Right lobe of liver (tissue), 4 donors: ENCODE data around the gene VPREB3.

Experiments
- CTCF ChIP-seq, 4 donors: fragments of 200-600 bp in 3 of 4; fragments of 450-650 bp in 1 of 4; IDR thresholded peaks; one replicate each; pipeline versions ENCODE4 v1.5.1 to v1.8.0; 2016 to 2022; ENCODE audit warnings: antibody characterized with exemption in 4 of 4, mild to moderate bottlenecking in 2 of 4
- POLR2A ChIP-seq: fragments of 450-650 bp; IDR thresholded peaks from one replicate; pipeline ENCODE4 v1.6.1; 2017; ENCODE audit warnings: antibody characterized with exemption, mild to moderate bottlenecking
- donor health status: DM: no; HTN: no; CAD: no.
- donor health status: DM: no; HTN: no; CAD: no.
- donor health status: DM: no; HTN: yes; CAD: no.

GRCh38 chr22:23754220-23754919 is at the start of gene VPREB3:
- TF ChIP-seq POLR2A (no peak), CTCF (IDR thresholded peaks at IDR 0.05) (no peak)
